EL (cell line): ENCODE data around the gene CD247.

Source experiments
- DNase-seq: peaks from one replicate; pipeline ENCODE4 v3.0.0-alpha.2; 2016

Gene CD247

GRCh38 chr1:167400359-167400953, 117.9 kb downstream of the CD247 start:
- no peak for DNase-seq

GRCh38 chr1:167392200-167392696, 126.1 kb downstream of the CD247 start:
- no peak for DNase-seq

GRCh38 chr1:167388976-167389375, 129.4 kb downstream of the CD247 start:
- no peak for DNase-seq

GRCh38 chr1:167387251-167387910, 130.9 kb downstream of the CD247 start:
- DNase-seq: no peak
